ENCODE results near the gene RIPOR2.

RIPOR2 gene

DNA sequence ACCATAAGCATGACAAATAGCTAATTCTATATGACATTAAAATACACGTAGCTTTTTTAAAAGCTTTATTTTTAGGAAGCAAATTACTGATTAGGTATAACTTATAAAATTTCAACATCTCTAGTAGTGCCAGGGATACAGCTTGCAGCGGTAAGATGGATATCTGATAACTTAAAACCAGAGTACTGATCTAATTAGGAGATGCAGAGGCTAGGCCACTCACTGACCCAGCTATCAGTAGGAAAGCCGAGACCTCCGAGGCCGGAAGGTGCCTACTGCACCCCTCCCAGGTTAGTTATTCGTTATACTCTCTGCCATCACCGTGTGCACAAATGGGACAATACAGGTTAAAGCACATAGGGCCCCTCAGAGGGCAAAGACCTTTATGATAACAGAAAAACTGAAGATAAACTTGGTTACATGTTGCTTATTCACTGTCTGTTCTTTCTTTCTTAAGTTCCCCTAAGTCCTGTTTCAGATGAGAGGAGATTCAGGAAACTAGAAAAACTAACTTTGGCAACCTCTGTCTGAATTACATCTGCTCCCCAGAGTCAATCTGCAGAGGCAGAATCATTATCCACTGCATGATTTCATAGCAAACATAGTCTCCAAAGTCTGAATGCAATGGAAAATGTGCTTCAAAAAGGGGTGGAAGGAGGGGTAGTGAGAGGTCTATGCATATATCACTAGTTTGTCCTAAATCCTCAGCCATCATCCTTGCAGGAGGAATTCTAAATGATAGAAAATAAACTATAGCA is 60.8 kb downstream of the RIPOR2 start:
- DNase-seq: no peak

DNA sequence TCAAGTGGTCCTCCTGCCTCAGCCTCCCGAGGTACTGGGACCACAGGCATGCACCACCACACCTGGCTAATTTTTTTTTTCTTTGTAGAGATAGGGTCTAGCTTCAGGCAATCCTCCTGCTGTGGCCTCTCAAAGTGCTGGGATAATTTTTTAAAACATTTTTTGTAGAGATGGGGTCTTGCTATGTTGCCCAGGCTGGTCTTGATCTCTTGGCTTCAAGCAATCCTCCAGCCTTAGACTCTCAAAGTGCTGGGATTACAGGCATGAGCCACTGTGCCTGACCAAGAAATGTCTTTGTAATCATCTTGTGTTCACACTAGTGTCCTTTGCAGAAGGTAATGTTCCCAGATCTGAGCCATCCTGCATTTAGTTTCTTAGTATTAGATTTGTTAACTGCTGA is 61.6 kb downstream of the RIPOR2 start:
- DNase-seq: no peak

DNA sequence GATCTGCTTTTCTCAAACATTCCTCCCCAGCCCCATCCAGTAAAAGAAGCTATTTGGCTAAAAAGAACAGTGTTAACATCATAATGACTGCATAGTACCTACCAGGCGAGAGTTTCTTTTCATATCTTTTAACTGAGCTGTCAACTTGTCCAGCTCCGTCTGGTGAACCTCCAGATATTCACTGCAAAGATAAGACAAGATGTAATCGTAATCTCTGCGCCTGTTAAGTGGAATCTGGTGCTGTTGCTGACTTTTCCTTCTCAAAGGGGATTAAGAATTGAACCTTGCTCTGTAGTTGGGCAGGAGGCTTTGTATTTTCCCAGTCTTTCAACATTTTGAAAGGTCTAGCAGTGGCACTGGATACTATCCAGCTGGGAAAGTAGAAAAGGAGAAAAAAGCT is 63.0 kb downstream of the RIPOR2 start:
- DNase-seq: no peak

DNA sequence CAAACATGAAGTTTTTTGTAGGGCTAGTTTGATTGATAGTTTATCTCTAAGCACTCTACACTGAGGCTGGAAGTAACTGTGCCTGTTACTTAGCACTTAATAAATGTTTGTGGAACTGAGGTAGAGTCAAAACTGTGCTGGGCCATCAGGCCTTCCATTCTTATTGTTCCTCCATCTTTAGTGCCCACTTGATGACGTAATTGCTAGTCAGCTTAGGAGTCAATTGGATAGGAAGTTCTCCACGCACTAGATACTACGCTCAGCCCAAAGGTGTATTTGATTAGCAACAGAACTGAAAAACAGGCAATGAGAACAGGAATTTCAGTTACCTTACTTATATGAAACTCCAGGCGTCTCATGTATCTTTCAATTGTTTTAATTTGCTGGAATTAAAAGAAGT is 67.0 kb downstream of the RIPOR2 start:
- DNase-seq: no peak

DNA sequence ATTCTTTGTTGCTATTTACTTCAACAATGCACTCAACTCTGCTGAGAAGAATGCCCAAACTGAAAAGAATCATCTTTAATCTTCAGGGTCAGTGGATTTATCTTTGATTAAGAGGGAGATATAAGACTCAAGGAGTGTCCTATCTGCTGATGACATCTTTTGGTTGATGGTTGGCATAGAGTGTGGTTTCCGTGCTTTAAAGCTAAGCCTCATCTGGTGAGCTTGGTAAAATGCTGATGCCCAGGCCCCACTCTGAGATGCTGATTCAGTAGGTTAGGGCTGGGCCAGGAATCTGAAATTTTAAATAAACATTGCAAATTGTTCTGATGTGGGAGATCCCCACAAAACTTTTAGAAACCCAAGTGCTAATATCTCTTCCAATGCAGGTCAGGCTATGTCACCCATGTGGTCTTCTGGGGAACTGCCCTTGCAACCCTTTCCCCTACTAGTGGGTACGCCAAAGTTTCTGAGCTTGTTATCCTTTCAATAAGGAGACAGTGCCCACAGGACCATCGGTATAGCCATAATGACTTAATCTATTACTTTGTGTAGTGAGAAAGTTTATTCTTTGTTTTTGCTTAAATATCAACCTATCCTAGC is 68.6 kb downstream of the RIPOR2 start:
- no peak for DNase-seq

DNA sequence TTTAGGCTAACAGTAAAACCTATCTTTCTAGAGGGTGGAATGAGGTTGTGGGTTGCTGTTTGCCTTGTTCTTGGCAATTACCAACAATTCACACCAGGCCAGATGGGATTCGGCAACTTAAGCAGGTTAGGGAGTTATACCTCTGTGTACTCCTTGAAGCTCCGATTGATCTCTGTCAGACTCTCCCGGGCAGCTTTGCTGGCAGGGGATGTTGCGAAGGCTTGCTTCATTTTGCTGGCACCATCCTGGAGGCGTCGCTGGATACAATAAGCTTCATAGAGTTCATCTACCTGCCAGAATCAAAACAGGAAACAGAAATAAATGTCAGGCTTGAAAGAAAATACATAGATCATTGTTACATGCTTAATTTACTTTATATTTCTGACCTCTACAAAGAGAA is 70.6 kb downstream of the RIPOR2 start:
- no peak for DNase-seq

DNA sequence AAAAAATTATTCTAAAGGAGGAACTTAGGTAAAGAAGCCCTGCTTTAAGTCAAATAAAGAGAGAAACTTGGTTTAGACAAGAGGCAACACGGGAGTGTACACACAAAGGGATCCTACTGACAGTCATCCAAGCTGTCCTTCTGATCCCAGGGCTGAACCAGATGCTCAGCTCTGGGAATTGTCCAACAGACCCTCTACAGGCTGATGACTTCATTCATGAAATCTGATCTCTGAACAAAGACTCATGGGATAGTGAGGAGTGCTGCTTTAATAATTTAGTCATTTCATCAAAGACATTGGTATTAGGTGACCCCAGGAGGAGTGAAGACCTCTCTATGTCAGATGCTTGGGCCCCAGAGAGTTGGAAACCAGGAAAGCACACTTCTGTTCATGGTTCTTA is 71.4 kb downstream of the RIPOR2 start:
- DNase-seq: no peak

DNA sequence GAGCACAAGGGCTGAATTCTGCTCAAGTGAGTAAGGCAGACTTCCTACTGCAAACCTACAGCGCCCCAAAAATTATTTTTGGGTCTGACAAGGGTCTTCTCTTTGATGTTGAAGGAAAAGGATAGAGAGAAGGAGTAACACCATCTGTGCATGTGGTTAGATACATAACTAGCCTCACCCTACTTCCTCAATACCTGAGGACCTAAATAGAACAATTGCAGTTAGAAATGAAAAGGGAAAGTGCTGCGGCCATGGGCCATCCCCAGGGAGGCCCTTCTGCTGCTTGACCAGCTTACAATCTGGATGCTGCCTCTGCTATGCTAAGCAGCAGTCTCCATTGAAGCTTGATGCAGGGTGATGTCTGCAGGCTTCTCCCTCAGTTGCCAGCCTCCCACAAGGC is 73.8 kb downstream of the RIPOR2 start:
- DNase-seq: no peak

DNA sequence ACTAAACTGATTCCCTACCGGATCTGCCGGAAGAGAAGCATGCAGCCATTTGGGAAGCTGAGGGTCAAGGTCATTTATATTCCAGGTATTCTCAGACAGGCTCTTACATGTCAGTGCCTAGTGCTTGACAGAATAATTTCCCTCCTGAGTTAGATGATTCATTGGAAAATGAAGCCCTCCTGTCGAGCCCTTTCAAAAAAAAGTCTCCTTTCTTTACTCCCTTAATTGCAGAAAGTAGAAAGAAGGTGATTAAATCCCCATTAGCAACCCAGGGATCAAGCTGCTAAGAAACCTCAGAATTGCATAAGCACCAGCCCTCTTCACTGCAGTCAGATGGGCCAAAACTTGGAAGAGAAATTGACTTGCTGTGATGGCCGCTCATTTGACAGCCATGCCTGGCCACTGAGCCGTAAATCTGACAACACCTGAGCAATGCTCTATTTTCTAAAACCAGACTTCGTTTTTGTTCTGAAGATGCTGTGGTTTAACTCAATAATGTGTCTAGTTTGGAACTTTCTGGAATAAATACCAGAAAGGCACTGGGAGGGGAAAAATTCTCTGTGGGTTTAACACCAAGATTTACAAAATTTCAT is 76.1 kb downstream of the RIPOR2 start:
- DNase-seq: no peak

DNA sequence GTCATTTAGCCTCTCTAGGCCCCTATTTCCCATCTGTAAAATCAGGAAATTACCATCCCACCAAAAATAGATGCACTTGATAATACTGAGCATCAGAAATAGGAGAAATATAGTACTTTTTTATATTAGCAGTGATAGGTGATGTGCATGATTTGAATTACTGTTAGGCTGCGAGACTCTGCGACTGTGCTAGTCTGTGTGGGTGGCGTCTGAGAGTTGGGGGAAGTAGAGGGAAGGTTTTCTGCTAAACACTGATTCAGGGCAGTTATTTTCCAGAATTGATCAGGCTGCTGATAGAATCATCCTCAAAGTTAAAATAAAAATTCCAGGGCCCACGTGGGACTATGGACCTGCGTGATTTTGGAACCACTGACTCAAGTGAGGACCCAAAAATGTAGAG is 76.6 kb downstream of the RIPOR2 start:
- DNase-seq: no peak

DNA sequence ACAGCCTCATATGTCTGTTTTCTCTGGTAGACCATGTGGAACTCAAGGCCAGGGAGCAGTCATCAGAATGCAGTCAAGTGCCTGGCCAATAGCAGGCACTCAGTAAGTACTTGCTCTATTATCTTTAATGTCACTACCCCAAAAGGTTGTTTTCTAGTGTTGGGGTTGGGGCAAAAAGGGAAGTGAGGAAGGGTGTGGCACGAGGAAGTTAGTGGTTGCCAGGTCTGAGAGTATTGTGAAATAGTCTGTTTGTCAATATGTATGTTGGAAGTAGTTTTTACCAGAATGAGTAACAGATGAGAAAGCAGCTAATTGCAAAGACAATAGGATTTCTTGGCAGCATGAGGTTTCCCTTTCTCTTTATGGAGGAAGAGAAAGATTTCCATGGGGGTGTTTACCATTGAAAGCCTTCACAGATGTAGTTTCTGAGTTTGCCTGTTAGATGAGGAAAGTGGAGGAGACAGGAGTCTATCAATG is 77.5 kb downstream of the RIPOR2 start:
- DNase-seq: no peak

DNA sequence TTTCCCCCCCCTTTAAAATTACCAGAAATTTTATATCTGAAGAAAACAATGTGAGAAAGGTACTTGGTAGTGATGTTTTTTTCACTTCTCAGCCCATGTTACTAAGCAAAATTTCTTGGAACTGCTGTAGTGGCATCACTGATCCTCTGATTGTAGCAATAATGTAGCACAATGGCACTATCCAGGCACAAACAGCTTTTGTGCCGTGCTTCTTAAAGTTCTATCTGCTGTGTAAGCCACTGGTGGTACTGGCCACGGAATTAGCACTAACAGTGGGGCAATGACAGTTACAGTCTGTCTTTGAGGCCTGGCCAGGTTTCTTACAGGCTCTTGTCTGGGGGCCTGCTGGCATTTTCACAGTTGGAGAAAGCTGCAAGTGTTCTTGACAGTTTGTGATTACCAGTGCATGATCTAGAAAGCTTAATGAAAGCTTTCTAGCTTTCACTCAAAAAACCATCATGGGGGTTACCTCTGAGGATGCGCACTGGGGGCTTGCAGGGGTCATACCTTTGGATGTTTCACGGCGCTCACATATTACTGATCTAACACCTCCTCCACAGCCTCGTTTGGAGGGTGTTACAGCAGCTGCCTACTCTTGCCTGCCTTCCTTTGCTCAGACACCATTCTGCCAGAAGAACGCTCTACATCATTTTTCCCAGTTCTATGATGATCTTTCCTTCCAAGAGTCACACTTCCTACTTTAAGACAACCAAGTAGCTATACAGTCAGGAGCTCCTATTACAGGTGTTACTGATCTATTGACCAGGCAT is 78.7 kb downstream of the RIPOR2 start:
- no peak for DNase-seq

DNA sequence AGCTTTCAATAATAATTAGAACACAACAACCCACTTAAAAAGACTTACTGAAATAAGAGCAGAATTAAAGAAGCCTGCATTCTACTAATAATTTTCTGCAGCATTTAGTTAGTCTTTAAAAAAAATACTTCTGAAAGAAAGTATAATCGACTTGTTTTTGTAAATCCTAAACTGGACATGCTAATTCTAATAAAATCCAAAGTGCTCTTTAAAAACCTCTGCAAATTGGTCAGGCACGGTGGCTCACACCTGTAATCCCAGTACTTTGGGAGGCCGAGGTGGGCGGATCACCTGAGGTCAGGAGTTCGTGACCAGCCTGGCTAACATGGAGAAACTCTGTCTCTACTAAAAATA is 79.5 kb downstream of the RIPOR2 start:
- DNase-seq: no peak

DNA sequence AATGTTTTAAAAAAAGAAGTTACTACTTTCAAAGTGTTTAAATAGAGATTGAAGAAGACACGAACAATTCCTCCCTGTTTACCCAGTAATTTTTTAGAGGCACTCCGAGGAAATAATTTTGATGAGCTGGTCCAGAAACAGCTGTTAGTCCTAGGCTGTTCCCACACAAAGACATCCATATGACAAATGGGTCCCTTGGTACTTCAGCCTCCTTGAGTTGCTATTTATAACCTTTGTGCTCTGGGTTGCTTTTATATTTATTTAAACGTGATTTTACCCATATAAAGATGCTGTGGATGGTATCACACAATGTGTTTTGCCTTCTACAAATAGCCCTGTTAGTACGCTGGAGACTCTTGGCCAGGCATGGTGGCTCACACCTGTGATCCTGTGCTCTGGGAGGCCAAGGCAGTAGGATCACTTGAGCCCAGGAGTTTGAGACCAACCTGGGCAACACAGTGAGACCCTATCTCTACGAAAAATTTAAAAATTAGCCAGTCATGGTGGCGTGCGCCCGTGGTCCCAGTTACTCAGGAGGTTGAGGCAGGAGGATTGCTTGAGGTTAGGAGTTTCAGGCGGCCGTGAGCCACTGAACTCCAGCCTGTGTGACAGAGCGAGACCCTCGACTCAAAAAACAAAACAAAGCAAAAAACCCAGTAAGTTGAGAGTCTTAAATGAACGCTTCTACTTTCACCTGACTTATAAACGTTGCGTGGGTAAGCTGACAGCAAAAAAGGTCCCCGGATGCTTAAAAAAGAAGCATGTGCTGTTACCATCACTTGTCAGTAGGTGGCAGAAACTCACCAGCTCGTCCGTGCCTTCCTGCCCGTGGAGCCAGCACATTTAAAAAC is 80.1 kb downstream of the RIPOR2 start:
- DNase-seq: peak; percentile 62 to 68

DNA sequence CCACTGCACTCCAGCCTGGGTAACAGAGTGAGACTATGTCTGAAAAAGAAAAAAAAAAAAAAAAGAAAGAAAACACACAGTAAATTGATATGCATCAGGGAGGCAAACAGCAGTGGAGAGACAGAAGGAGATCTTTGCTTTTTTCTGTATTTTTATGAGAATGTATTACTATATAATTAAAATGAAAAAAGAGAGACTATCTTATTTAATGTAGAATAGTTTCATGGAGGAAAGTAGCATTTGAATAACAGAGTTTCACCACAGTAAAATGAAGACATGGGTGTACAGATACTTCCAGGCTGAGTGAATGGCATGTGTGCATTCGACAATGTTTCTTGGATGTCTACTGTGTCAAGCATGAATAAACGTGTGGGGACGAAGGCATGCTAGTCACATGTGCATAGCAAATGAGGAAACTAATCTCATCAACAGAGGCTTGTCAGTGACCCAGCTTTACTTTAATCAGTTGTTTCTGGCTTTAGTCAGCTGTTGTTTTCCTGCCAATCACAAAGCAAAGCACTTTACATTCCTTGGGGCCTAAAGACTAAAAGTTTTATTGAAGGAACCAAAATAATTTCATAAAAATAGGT is 81.6 kb downstream of the RIPOR2 start:
- no peak for DNase-seq

DNA sequence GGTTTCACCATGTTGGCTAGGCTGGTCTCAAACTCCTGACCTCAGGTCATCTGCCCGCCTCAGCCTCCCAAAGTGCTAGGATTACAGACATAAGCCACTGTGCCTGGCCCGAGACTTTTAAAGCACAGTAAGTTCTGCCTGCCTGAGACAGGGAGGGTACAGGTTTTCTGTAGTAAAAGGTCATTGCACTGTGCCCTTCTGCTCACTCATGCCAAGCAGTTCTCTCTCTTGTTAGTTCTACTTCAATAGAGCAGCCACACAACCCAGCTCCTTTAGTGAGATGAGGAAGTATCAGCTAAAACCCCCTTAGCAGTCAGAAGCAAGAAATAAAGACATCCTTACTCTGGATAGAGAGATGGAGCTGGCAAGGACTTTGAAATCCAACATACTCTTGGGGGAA is 84.7 kb downstream of the RIPOR2 start:
- no peak for DNase-seq

DNA sequence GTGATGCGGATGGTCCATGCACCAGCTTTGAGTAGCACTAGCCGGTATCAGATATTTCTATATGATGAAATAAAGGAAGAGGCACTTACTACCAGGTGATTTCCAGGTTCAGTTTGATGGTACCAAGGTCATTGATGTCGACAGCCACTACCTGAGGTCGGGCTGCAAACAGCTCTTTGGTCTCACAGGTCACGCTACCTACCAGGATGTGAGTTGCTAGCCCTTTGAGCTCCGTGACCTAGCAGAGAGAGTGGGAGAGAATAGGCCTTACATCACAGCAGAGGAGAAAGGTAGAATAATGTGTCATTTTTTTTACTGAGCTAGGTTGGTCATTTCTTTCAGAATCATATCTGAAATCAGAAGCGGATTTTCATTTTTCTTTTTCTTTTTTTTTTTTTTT is 86.0 kb downstream of the RIPOR2 start:
- DNase-seq: no peak

DNA sequence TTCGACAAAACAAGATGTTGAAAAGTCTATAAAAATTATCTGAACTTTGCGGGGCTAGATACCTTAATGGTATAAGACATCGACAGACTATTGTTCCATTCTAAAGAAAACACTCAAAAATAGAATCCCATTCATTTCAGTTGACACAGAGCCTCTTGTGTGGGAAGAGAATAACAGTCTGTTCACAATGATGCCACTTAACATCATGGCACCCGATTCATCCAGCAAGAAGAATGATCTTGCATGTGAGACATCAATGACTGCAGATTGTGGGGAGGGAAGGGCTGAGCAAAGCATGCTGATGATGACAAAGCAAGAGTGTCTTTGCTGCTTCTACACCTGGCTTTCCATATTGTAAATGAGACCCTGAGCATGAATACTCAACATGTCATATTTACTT is 87.3 kb downstream of the RIPOR2 start:
- no peak for DNase-seq

DNA sequence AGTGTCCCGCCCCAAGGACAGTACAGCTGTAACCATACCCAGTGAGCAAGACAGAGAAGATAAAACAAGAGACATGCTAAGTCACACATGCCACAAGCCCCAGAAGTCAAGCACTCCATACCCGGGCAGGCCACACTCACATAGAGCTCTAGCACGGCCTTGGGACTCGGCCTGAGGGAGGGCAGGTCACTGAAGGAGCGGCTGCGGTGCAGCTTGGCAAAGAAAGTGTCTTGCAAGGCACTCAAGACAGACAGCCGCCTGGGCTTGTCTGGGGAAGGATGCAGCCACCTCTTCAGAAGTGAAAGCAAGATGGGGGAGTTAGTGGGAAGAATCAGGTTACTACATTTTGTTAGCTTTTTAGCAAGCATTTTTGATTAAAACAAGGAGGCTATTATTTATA is 88.4 kb downstream of the RIPOR2 start:
- no peak for DNase-seq

DNA sequence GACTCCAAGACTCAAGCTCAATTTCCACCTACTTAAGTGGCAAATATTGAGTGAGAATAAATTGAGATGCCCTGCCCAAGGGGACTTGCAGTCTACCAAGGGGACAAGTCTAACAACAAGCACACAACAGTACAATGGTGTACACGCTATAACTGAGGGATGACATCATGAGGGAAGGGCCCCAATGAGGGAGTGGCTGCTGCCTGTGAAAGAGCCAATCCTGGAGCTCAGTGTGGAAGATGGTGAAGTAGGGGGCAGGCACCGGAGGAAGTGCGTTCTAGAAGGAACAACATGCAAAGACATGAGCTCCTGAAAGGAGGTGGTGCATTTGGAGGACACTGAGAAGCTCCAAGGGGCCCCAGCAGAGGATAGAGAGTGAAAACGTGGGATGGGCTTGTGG is 90.2 kb downstream of the RIPOR2 start:
- DNase-seq: no peak

DNA sequence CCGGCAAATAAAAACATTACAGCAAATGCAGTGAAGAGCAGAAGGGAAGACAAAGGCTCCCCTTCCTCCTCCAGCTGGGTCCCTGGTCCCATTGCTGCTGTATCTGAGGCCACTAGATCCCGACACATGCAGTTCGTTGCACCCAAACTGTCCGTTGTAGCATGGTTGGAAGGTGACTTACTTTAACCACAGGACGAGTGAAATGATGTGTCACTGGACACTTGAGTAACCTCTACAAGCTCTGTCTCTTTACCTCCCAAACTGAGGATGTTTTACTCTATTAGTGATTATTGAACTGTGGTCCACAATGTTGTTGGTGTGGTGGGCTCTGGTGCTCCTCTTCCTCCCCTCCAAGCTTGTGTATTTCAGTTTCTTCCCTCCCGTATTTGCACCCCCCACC is 90.9 kb downstream of the RIPOR2 start:
- DNase-seq: no peak

DNA sequence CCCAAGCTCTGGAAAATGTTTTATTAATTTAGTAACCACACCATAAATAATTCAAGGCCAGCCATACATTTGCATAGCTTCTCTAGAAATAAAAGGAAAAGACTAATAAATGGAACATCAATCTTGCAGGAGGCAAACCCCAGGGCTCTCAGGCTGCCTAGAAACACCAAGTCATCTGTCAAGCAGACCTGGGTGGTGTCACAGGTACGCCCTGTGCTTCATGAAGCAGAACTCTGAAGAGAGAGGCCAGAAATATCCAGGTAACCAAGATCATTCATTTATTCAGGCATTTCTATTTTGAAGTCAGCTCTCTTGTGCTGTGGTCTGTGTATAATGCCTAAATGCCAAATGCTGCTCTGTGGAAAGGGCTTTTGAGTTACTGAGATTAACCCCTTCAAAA is 91.7 kb downstream of the RIPOR2 start:
- DNase-seq: no peak
